ENCODE results near the gene SSNA1.

The SSNA1 gene

DNA sequence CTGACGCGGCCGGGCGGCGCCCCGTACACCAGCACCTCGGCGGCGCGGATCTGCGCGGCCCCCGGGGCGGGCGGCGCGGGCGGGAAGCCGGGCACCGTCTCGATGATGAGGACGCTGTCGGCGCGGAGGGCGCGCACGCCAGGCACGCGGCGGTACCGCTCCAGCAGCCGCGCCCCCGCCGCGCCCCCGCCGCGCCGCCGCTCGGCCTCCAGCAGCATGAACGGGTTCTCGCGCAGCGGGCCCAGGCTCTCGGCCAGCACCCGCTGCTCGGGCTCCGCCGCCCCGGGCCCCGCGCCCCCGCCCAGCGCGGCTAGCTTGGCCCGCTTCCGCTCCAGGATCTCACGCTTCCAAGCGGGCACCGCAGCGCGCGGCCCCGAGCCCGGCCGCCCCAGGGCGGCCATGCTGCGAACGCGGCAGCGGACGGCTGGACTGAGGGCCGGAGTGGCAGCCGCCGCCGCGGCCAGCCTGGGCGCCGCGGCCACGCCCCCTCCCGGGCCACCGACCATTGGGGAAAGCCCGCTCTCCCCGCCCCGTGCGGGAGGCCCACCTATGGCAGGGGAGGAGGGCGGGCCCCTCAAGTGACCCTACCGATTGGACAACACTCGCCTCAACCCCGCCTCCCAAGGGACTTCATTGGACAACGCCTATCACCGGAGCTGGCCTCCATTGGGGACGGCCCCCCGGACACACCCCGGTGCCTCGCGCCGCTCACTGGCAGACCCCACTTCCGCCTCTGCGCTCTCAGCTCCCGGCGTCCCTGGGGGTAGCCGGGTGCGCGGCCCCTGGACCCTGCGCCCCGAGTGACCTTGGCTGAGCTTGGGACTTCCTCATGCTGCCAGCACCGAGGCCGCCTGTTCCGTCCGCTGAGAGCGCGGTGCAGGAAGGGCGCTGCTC is 12.1 kb downstream of the SSNA1 start, which contains the start of gene TPRN:
TPRN (minus strand) TSS at position 431 of the 894 bp plus-strand sequence; CDS start at position 401, 30 bp downstream.
- peak; percentile 100 for DNase-seq (ENCODE audit: low spot score)

DNA sequence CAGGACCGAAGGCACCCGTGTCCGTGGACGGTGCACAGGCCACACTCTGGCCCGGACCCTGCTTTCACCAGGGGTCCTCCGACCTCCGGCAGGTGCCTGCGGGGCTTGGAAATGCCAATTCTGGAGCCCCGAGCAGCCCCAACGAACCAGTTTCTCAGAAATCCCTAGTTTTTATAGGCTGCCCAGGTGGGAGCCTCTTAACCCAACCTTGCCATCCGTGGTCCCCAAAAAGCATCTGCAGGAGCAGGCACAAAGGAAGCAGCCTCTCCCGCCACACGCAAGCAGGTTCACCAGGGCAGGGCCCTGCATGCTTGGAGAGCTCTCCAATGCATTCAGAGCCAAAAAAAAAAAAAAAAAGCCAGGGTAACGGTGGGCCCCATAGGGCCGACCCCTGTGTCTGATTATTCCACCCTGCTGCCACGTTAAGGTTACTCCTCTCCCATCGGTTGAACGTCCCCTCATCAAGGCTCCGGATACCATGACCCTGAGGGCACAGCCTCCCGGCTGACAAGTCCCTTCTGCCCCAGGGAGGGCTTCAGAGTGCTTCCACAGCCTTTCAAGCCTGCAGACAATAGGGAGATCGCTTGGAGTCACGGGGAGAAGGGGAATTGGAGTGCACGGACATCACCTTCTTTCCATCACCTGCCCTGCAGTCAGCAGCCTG is 12.9 kb downstream of the SSNA1 start:
- no peak for DNase-seq (ENCODE audit: low spot score)

DNA sequence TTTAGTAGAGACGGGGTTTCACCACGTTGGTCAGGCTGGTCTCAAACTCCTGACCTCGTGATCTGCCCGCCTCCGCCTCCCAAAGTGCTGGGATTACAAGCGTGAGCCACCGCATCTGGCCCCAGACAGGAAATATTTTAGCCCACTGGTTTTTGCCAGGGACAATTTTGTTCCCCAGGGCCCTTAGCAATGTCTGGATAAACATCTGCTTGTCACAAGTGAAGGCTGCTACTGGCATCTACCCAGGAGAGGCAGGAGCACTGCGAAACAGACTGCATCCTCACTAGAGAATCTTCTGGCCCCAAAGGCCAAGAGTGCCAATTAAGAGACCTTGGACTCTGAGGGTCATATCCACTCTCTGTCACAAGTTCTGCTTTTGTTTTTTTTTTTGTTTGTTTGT is 14.5 kb downstream of the SSNA1 start:
- no peak for DNase-seq (ENCODE audit: low spot score)

DNA sequence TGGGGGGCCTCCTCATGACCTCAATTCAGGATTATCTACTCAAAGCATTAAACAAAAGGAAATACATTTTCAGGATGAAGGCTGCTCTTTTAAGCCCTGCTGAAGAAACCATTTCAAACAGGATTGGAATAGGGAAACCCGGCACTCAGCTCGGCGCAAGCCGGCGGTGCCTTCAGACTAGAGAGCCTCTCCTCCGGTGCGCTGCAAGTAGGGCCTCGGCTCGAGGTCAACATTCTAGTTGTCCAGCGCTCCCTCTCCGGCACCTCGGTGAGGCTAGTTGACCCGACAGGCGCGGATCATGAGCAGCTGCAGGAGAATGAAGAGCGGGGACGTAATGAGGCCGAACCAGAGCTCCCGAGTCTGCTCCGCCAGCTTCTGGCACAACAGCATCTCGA is 16.3 kb downstream of the SSNA1 start:
- DNase-seq (ENCODE audit: low spot score): no peak

DNA sequence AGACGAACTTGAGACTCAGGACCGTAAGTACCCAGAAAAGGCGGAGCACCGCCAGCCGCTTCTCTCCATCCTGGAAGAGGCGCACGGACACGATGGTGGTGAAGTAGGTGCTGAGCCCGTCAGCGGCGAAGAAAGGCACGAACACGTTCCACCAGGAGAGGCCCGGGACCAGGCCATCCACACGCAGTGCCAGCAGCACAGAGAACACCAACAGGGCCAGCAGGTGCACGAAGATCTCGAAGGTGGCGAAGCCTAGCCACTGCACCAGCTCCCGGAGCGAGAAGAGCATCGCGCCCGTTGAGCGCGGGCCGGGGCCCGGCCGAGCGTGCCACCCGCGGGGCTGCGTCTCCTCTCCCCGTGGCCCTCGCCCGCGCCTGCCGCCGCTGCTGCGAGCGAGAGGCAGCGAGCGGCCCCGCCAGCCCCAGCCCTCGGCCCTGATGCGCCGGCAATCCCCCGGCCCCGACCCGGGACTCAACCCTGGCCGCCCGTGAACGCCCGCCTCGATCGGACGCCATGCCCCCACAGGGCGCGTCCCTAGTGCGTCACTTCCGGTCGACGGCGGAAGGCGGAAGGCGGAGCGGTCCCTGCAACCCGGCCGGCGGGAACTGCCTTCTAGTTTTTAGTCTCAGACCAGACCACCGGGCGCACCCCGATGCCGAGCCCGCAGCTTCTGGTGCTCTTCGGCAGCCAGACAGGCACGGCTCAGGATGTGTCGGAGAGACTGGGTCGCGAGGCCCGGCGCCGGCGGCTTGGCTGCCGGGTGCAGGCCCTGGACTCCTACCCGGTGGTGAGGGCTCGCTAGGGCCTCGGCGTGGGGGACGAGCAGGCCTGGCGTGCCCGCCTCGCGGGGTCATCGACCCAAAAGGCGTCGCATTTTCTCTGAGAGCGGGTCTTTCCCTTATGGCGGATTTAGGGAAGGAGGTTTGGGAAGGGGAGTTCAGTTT is 16.9 kb downstream of the SSNA1 start, which contains the start of the genes NDOR1 and TMEM203:
NDOR1 (plus strand) TSS at position 575 of the 944 bp plus-strand sequence; CDS start at position 653, 78 bp downstream.
TMEM203 (minus strand) TSS at position 523 of the 944 bp plus-strand sequence; CDS start at position 289, 234 bp downstream.
- DNase-seq (ENCODE audit: low spot score): peak; percentile 96

DNA sequence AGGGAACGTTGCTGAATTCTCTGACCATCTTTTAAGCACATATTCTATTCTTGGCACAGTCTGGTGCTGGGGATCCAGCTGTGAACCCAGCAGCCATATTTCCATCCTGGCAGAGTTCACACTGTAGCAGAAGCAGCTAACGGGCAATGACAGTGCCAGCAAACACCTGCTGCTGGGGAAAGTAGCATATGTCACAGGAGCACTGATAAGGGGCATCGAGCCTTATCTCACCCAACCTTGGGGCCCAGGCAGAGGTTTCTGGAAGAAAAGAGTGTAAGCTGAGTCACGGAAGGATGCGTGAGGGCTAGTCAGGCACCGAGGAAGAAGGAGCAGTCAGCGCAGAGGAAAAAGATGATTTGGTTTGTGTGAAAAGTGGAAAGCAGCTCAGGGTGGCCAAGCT is 18.1 kb downstream of the SSNA1 start:
- no peak for DNase-seq (ENCODE audit: low spot score)

DNA sequence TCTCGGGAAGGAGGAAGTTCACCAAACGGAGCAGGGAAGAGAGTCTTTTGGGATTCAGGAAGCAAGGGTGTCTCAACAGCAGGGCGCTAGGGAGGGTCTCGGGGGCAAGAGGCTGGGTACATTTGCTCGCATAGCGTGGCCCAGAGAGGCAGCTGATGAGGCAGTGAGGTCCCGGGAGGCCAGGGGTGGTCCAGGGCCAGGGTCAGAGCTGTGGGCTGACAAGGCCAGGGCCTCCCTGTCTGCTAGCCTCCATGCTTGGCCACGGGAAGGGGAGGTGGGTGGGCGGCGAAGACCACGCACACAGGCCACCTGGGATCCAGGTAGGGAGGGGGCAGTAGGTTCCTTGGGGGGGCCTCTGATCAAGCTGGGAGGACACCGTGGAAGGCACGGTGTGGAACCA is 23.1 kb downstream of the SSNA1 start:
- DNase-seq (ENCODE audit: low spot score): no peak

DNA sequence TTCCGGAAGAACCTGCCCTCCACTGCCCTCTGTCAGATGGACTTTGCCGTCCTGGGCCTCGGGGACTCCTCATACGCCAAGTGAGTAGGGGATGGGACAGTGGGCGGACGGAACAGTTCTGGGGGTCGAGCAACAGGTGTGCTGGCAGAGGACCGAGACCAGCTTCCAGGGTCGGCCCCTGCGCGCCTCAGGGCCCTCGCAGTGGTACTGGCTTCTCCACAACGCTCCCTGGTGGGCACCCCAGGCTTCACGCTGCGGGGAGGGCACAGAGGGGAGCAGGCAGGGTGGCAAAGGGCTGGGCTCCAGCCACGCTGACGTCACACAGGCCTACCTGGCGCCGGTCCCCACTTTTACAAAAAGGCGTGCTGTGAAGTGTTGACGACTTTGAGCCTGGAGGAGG is 24.0 kb downstream of the SSNA1 start:
- DNase-seq (ENCODE audit: low spot score): no peak

DNA sequence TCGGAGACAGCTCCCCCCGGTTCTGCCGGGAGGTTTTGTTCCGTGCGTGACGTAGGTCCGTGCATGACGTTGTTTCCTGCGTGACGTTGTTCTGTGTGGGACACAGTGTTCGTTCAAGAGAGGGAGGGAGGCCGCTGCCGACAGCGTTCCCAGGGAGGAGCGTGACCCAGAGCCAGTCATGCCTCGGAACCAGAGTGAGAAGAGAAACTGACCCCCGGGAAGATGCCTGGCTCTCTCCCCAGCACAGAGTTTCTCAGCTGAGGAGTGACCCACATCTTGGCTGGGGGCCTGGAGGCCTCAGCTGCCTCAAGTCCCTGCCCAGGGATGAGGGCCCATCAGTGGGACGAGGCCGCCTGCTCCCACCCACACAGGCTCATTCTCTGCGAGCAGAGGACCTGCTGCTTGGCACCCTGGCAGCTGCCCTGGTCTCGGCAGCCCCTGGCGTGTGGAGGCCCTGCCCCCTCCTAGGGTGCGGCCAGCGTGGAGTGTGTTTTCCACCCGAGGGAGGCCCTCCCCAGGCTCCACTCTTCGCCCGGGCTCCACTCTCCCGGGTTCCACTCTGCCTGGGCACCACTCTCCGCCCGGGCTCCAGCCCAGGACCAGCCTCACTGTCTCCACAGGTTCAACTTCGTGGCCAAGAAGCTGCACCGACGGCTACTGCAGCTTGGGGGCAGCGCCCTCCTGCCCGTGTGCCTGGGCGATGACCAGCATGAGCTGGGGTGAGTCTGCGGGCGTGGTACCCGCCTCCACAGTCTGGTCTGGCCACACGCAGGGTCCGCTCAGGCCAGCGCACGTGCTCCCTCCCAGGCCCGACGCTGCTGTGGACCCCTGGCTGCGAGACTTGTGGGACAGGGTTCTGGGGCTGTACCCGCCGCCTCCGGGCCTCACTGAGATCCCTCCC is 24.9 kb downstream of the SSNA1 start:
- peak; percentile 18 for DNase-seq (ENCODE audit: low spot score)

DNA sequence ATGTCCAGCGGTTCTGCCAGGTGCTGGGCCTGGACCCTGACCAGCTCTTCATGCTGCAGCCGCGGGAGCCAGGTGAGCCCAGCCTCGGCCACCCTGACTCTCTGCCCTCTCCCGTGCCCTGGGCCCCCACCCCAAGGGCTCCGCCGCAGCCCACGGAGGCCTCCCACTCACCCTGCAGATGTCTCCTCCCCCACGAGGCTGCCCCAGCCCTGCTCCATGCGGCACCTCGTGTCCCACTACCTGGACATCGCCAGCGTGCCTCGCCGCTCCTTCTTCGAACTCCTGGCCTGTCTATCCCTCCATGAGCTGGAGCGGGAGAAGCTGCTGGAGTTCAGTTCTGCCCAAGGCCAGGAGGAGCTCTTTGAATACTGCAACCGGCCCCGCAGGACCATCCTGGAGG is 26.1 kb downstream of the SSNA1 start:
- DNase-seq (ENCODE audit: low spot score): no peak

DNA sequence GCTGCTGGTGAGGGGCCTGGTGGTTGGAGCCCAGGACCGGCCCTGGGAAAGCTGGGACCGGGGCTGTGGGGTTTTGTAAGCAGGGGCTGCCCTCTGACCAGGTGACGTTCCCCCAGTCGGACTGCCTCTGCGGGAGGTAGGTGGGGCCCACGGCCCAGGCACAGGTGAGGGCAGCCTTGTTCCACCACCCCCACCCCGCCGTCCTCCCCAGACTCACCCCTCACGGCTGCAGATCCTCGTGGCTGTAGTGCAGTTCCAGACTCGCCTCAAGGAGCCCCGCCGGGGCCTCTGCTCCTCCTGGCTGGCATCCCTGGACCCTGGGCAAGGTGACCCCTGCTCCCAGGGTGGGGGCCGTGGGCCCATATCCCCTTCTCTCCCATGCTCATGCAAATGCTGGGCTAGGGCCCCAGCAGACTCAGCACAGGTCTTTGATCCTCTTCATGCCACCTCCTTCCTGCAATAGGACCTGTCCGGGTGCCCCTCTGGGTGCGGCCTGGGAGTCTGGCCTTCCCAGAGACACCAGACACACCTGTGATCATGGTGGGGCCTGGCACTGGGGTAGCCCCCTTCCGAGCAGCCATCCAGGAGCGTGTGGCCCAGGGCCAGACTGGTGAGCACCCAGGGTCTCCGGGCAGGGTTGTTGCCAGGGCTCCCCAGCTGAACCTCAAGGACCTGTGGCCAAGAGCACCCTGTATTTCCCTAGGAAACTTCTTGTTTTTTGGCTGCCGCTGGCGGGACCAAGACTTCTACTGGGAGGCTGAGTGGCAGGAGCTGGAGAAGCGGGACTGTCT is 26.9 kb downstream of the SSNA1 start:
- DNase-seq (ENCODE audit: low spot score): no peak

DNA sequence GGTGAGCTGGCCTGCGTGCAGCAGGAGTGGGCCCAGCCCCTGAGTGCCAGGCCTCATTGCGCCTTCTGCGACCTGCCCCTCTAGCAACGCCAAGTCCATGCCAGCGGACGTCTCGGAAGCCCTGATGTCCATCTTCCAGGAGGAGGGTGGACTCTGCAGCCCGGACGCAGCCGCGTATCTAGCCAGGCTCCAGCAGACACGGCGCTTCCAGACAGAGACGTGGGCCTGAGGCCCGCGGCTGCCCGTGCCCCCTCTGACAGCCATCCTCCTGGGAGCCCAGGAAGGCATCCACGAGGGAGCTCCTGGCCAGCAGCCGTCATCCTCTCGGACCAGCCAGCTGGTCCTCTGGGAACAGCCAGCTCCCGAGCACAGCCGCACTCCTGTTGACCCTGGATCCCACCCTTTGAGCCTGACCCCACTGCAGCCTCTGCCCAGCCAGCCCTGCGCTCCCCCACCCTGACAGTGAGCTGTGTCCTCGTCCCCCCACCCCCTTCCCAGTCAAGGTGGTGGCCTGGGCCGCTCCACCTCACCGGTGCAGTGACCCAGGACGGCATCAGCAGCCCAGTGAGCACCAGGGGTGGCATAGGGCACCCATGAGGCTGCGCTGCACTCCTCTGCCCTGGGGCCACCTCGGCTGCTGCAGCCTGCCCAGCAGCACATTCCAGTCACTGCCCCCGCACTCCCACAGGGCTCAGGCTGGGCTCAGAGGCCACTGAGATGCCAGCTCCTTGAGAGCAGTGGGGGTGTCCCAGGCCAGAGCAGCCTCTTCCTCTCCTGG is 27.9 kb downstream of the SSNA1 start:
- no peak for DNase-seq (ENCODE audit: low spot score)

DNA sequence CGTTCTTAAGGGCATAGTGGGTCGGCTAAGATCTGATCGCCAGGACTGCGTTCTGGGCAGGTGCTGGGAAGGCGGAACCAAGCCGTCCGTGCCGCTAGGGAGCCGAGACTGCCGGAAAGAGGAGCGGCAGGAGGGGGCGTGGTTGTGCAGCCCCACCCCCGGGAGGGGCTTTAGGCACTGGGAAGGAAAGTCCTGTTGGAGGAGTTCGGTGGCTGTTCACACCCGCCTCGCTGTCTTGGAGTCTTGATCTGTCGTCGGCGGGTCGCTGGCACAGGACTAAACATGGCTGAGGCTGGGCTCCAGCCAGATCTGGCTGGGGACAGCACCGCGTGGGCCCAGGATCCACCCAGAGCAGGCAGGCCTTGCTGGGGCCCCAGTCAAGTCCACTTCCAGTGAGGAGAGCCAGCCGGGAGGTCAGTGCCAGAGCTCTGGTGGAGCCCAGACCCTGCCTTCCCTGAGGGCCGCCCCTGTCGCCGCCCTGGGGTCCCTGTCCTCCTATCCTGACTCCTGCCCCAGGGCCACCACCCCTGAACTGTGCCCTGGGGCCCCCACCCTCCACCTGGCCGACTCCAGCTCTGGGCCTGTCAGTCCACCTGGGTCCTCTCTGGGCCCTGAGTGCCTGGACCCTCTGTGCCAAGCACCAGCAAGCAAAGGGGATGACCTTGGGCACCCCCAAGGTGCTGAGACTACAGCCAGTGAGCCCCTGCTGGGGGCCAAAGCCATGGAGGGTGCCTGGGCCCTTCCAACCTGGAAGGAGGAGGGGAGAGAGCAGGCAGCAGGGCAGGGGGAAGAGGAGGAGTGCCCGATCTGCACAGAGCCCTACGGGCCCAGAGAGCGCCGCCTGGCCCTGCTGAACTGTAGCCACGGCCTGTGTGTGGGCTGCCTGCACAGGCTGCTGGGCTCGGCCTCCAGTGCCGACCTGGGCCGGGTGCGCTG is 29.1 kb downstream of the SSNA1 start:
- DNase-seq (ENCODE audit: low spot score): peak; percentile 82

DNA sequence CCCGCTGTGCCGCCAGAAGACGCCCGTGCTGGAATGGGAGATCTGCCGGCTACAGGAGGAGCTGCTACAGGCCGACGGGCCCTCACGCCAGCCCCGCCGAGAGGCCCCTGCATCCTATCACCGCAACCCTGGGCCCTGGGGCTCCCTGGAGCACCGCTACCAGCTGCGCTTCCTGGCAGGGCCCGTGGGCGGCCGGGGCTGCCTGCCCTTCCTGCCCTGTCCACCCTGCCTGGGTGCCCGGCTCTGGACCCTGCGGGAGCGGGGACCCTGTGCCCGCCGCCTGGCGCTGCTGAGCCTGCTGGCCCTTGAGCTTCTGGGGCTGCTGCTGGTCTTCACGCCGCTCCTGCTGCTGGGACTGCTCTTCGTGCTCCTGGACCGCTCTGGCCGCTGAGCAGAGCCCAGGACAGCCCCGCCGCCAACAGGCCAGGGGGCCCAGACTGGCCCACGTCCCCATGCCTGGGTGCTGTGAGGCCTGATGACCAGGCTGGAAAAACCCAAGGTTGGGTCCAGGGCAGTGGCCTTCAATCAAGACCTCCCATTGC is 29.8 kb downstream of the SSNA1 start:
- DNase-seq (ENCODE audit: low spot score): no peak

DNA sequence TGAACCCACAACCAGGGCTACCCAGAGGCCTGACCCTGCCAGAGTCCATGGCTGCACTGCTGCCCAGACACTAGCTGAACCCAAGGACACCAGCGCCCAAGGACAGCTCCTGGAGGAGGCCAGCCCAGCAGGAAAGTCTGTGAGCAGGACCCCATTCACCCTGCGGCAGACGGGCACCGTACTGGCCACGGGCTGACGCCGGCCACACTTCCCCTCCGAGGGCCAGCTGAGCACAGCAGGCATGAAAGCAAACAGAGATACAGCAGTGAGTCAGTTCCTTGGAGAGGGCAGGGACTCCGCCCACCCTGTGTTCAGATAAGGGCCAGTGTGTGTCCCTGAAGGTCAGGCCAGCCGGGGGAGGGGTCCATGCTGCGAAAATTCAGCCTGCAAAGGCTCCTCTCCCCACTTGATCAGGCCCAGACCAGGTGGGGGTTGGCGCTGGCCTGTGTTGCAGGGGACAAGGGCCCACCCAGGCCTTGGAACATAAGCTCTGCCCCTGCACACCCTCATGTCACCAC is 30.3 kb downstream of the SSNA1 start:
- DNase-seq (ENCODE audit: low spot score): no peak

DNA sequence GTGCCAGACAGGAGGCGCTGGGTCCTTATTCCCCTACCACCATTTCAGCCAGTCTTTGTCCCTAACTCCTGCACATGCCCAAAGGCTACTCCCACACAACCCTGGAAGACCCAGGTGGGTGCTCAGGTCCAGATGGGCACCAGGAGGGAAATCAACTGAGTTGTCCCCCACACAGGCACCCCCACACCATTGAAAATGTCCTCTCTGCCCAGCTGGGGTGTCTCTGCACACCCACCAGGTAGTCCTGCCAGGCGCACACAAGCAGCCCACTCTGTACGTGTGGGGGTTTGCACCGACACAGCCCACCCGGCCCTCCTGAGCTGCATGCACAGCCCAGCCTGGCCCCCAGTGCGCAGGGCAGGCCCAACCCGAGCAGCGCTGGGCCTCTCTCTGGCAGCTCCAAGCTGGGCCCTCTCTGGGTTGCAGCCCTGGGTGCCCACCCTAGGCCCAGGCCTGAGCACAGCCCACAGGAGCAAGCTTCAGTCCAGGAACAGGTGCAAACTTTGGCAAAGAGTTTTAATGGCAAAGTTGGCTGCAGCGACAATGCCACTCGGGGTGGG is 31.4 kb downstream of the SSNA1 start:
- no peak for DNase-seq (ENCODE audit: low spot score)
